Adrenal gland (tissue), 19 donors: ENCODE results near the gene PAGR1. TPM values are rescaled to one million over a fixed set of nuclear protein-coding genes. Genes with fewer than 3 reads are reported as not detected.

Source experiments
- DNase-seq, 7 donors: peaks; one replicate each; pipeline ENCODE4 v3.0.0-alpha.2; 2019 to 2020
- H3K27ac ChIP-seq, 5 donors: fragments of 200-600 bp; sonication (generic) in 4 of 5; 1 replicate in 3 of 5; 2 replicates in 2 of 5; pipeline versions ENCODE4 v1.5.1 to v1.8.0; 2016 to 2020; ENCODE audit warnings: mild to moderate bottlenecking in 1 of 5
- H3K27me3 ChIP-seq: fragments of 200-600 bp; 2 replicates; pipeline ENCODE4 v1.8.0; 2021
- H3K36me3 ChIP-seq, 2 donors: fragments of 200-600 bp; replicated peaks in 1 of 2; 1 replicate in 1 of 2; 2 replicates in 1 of 2; pipeline versions ENCODE4 v1.5.1 to v1.8.0; 2018 to 2022
- H3K4me1 ChIP-seq, 2 donors: fragments of 200-600 bp; replicated peaks in 1 of 2; 1 replicate in 1 of 2; 2 replicates in 1 of 2; pipeline versions ENCODE4 v1.5.1 to v1.8.0; 2018 to 2021
- H3K4me3 ChIP-seq, 4 donors: fragments of 200-600 bp; sonication (generic) in 3 of 4; one replicate each; pipeline ENCODE4 v1.5.1; 2016 to 2018
- H3K9me3 ChIP-seq, 3 donors: fragments of 200-600 bp; sonication (generic) in 1 of 3; replicated peaks in 1 of 3; 1 replicate in 2 of 3; 2 replicates in 1 of 3; pipeline versions ENCODE4 v1.5.1 to v1.8.0; 2016 to 2021
- CTCF ChIP-seq, 6 experiments: fragments of 450-650 bp in 4 of 6; fragments of 200-600 bp in 2 of 6; sonication (generic) in 1 of 6; IDR thresholded peaks; 1 replicate in 5 of 6; 2 replicates in 1 of 6; pipeline versions ENCODE4 v1.5.1 to v1.8.0; 2016 to 2021; ENCODE audit warnings: antibody characterized with exemption in 6 of 6, mild to moderate bottlenecking in 2 of 6, moderate library complexity in 1 of 6
- POLR2A ChIP-seq, 2 donors: fragments of 450-650 bp; IDR thresholded peaks; one replicate each; pipeline ENCODE4 v1.6.1; 2017; ENCODE audit warnings: antibody characterized with exemption in 2 of 2, mild to moderate bottlenecking in 2 of 2, moderate library complexity in 1 of 2
- WGBS, 4 donors: extraction: QIAGEN DNeasy Blood & Tissue Kit in 2 of 4; methylation state at CpG; one replicate each; pipeline versions ENCODE4 v1.1.5 to v1.1.7; 2013 to 2017; 5-methylcytosine and 5-hydroxymethylcytosine counted together
- intact Hi-C, 2 donors: fragments of 100-400 bp; cut with DNase I; formaldehyde crosslinking; loops; one replicate each; pipeline versions ENCODE4 v1.14.1 to v1.15.0; 2022 to 2023
- long read RNA-seq, 10 donors: library from polyadenylated mRNA in 3 of 10; unstranded in 2 of 10; stranded (forward) in 1 of 10; transcript quantifications; one replicate each; pipeline ENCODE4 v2.0.0 and lab custom pipeline, GENCODE V29; 2021 to 2026
- polyA plus RNA-seq, 3 donors: library from polyadenylated mRNA; stranded (reverse); fragments of 200-250 nt in 2 of 3; fragments of 350-450 nt in 1 of 3; fragmentation: Illumina TruSeq in 1 of 3; extraction: RNeasy Lipid Tissue Mini Kit (QIAGEN cat#74804) in 1 of 3; gene quantifications; one replicate each; pipeline ENCODE4 v1.2.3, GENCODE V29; 2013 to 2014
- total RNA-seq, 9 donors: library from RNA; depleted of rRNA in 4 of 9; stranded (reverse); fragments of >200 nt in 4 of 9; fragments of 120-200 nt in 1 of 9; fragmentation: NEBNext Ultra II Directional in 1 of 9; extraction: Animal tissue kit (Norgen Biotek cat#: 25700) in 1 of 9; gene quantifications; one replicate each; pipeline versions ENCODE4 v1.1.0 to v1.2.4, GENCODE V29; 2013 to 2023
- donor health status: healthy with polysubstance abuse.
- donor health status: Bipolar disorder and iron deficiency.
- donor health status: DM: yes; HTN: yes; CAD: no.
- donor health status: DM: no; HTN: no; CAD: no.
- donor health status: DM: no; HTN: no; CAD: no.
- donor health status: DM: yes; HTN: yes; CAD: no.

Gene PAGR1
- total RNA-seq, result 10 to 100 TPM; 17.1 to 47.1 (median 39.8) TPM
- polyA plus RNA-seq, result 10 to 100 TPM; 14.2 to 89.1 (median 60.9) TPM
- long read RNA-seq, donor 1, transcript PAGR1-201 (3 exons, 1,702 nt), result major isoform, 17 of 17 reads
- long read RNA-seq, donor 1, partial matches to known transcripts, result 0 of 17 reads
- long read RNA-seq, donor 1, other reads (novel, unspliced or antisense), result 0 of 17 reads
- long read RNA-seq, donor 2, partial matches to known transcripts, result 0 of 4 reads
- long read RNA-seq, donor 2, other reads (novel, unspliced or antisense), result 0 of 4 reads
- long read RNA-seq, donor 3, transcript PAGR1-201 (3 exons, 1,702 nt), result major isoform, 6 of 6 reads
- long read RNA-seq, donor 3, partial matches to known transcripts, result 0 of 6 reads
- long read RNA-seq, donor 3, other reads (novel, unspliced or antisense), result 0 of 6 reads
- long read RNA-seq, donor 4, transcript PAGR1-201 (3 exons, 1,702 nt), result major isoform, 32 of 35 reads
- long read RNA-seq, donor 4, partial matches to known transcripts, result 3 of 35 reads
- long read RNA-seq, donor 4, other reads (novel, unspliced or antisense), result 0 of 35 reads
- long read RNA-seq, donor 5, transcript PAGR1-201 (3 exons, 1,702 nt), result major isoform, 94 of 95 reads
- long read RNA-seq, donor 5, partial matches to known transcripts, result 1 of 95 reads
- long read RNA-seq, donor 5, other reads (novel, unspliced or antisense), result 0 of 95 reads
- long read RNA-seq, donor 6, transcript PAGR1-201 (3 exons, 1,702 nt), result major isoform, 26 of 27 reads
- long read RNA-seq, donor 6, partial matches to known transcripts, result 1 of 27 reads
- long read RNA-seq, donor 6, other reads (novel, unspliced or antisense), result 0 of 27 reads
- long read RNA-seq, donor 7, transcript PAGR1-201 (3 exons, 1,702 nt), result major isoform, 9 of 9 reads
- long read RNA-seq, donor 7, partial matches to known transcripts, result 0 of 9 reads
- long read RNA-seq, donor 7, other reads (novel, unspliced or antisense), result 0 of 9 reads
- long read RNA-seq, donor 8, transcript PAGR1-201 (3 exons, 1,702 nt), result major isoform, 26 of 26 reads
- long read RNA-seq, donor 8, partial matches to known transcripts, result 0 of 26 reads
- long read RNA-seq, donor 8, other reads (novel, unspliced or antisense), result 0 of 26 reads
- long read RNA-seq, donor 9, transcript PAGR1-201 (3 exons, 1,702 nt), result major isoform, 12 of 12 reads
- long read RNA-seq, donor 9, partial matches to known transcripts, result 0 of 12 reads
- long read RNA-seq, donor 9, other reads (novel, unspliced or antisense), result 0 of 12 reads
- long read RNA-seq, donor 10, transcript PAGR1-201 (3 exons, 1,702 nt), result major isoform, 13 of 13 reads
- long read RNA-seq, donor 10, partial matches to known transcripts, result 0 of 13 reads
- long read RNA-seq, donor 10, other reads (novel, unspliced or antisense), result 0 of 13 reads

GRCh38 chr16:29815793-29816693 is at the start of gene PAGR1:
Gene PAGR1, plus strand, starts transcription at chr16:29816152. Its CDS starts 374 bp downstream, at chr16:29816526.
- peak; percentile 98 to 100 (median 99) for DNase-seq
- peaks cover 23 to 56% of the 10 kb centered on the region in 2 donors for H3K4me1 ChIP-seq
- H3K27ac ChIP-seq, result peak within 1 kb of the TSS; percentile 73 to 99 (median 97)
- peak within 1 kb of the TSS; percentile 58 to 92 (median 78) for H3K4me3 ChIP-seq
- WGBS, 4 donors, result 0 to 1% (median 1%) methylated on average over 31 to 70 of the region's 70 CpGs
- H3K36me3 ChIP-seq, result peaks cover 0 to 17% of the 10 kb centered on the region in 2 donors
- no peaks in the 10 kb centered on the region for H3K9me3 ChIP-seq
- H3K27me3 ChIP-seq, result no peaks in the 10 kb centered on the region
- TF ChIP-seq CTCF (IDR thresholded peaks at IDR 0.05) (peak; percentile 68 to 89 (median 80)), POLR2A (IDR thresholded peaks at IDR 0.05) (peak; percentile 51 to 79)
- intact Hi-C loops, result no loop called here

GRCh38 chr16:29766571-29766970 is 49.4 kb upstream of the PAGR1 start:
- TF ChIP-seq CTCF (IDR thresholded peaks at IDR 0.05), result no peak
- TF ChIP-seq POLR2A (IDR thresholded peaks at IDR 0.05), result no peak
- Histone ChIP-seq H3K4me3 (no peak overlapping the region), H3K9me3 (no peaks in the 10 kb centered on the region), H3K36me3 (no peaks in the 10 kb centered on the region), H3K4me1 (no peaks in the 10 kb centered on the region), H3K27ac (no peak overlapping the region), H3K27me3 (no peaks in the 10 kb centered on the region)
- no peak for DNase-seq
- intact Hi-C loops, result no loop called here
- 87 to 89% (median 88%) methylated on average over 3 of the region's 3 CpGs for WGBS, 4 donors

DNA sequence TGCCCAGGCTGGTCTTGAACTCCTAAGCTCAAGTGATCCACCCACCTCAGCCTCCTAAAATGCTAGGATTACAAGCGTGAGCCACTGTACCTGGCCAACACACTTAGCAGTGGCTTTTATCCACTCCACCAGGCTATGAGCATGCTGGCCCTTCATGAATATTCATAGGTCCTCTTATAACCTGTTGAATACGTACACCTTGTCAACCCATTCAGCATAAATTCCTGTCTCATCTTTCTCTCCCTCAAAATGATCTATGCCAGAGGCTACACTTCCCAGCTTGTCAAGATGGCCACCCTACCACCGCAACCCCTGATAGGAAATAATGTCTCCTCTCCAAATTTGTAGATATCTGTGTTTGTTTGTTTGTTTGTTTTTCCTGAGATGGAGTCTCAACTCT is 48.9 kb upstream of the PAGR1 start:
- H3K27me3 ChIP-seq, result no peaks in the 10 kb centered on the region
- no peak for DNase-seq
- 87 to 92% (median 91%) methylated on average over 3 of the region's 3 CpGs for WGBS, 4 donors
- H3K27ac ChIP-seq, result no peak overlapping the region
- no peaks in the 10 kb centered on the region for H3K36me3 ChIP-seq
- intact Hi-C loops, result no loop called here
- no peak overlapping the region for H3K4me3 ChIP-seq
- H3K9me3 ChIP-seq, result no peaks in the 10 kb centered on the region
- TF ChIP-seq POLR2A (IDR thresholded peaks at IDR 0.05), result no peak
- TF ChIP-seq CTCF (IDR thresholded peaks at IDR 0.05), result no peak
- H3K4me1 ChIP-seq, result no peaks in the 10 kb centered on the region
